IMR-90 (cell line): Measurements from ENCODE around the gene DMAC2.

Source experiments
- CTCF ChIP-seq: conservative IDR thresholded peaks from 2 replicates; pipeline ENCODE4 v1.5.1; 2012; ENCODE audit warnings: mild to moderate bottlenecking, low read depth, low read length, improper control_type of control experiment
- POLR2A ChIP-seq: IDR thresholded peaks from 2 replicates; pipeline ENCODE4 v1.6.1; 2012; ENCODE audit warnings: mild to moderate bottlenecking, low read depth, low read length
- RAD21 ChIP-seq: IDR thresholded peaks from 2 replicates; pipeline ENCODE4 v1.6.1; 2012; ENCODE audit warnings: low read length, improper control_type of control experiment

GRCh38 chr19:41447732-41448332 is 8.1 kb upstream of the DMAC2 start:
- TF ChIP-seq CTCF (no peak), POLR2A (no peak), RAD21 (no peak)
